Caco-2 (cell line): Measurements from ENCODE around the gene LRRC28. TPM values are rescaled to one million over a fixed set of nuclear protein-coding genes. Genes with fewer than 3 reads are reported as not detected.

ENCODE experiments used
- BruUV-seq: library from RNA; stranded (reverse); fragments of 400-500 nt; replicated peaks from 2 replicates; lab custom pipeline; 2021; lab: Mats Ljungman, UMichigan
- CTCF ChIA-PET: fragments of 300-600 bp; sonication (Branson Sonifier 250); formaldehyde crosslinking; loops from one replicate; lab custom pipeline; 2022; ENCODE audit warnings: antibody characterized with exemption; lab: Charles Lee
- POLR2A ChIA-PET: fragments of 300-600 bp; sonication (Branson Sonifier 250); formaldehyde crosslinking; loops from one replicate; lab custom pipeline; 2022; ENCODE audit warnings: antibody characterized with exemption; lab: Charles Lee
- DNase-seq, 2 experiments: peaks; one replicate each; pipeline versions ENCODE4 v3.0.0 to v3.0.0-alpha.2; 2020 to 2022
- H3K27me3 ChIP-seq: replicated peaks from 2 replicates; pipeline ENCODE4 v1.6.0; 2011; ENCODE audit warnings: low read length; ENCODE audit not compliant: control insufficient read depth, insufficient read depth
- H3K36me3 ChIP-seq: 2 replicates; pipeline ENCODE4 v1.5.1; 2011; ENCODE audit warnings: low read length; ENCODE audit not compliant: control insufficient read depth, insufficient read depth
- H3K4me1 ChIP-seq: fragments of 250-450 bp; sonication (Bioruptor Pico); 2 replicates; pipeline ENCODE4 v1.5.1; 2020; ENCODE audit warnings: mild to moderate bottlenecking
- H3K4me3 ChIP-seq: 2 replicates; pipeline ENCODE4 v1.5.1; 2011; ENCODE audit warnings: low read depth, mild to moderate bottlenecking, control low read depth, low read length
- H3K9me3 ChIP-seq: fragments of 250-450 bp; sonication (Bioruptor Pico); 2 replicates; pipeline ENCODE4 v1.5.1; 2020; ENCODE audit warnings: mild to moderate bottlenecking, moderate library complexity
- H3K27ac Mint-ChIP-seq: one replicate; pipeline ENCODE4 v1.8.0; 2022; ENCODE audit warnings: mixed read lengths; ENCODE audit not compliant: unreplicated experiment
- H3K27me3 Mint-ChIP-seq: one replicate; pipeline ENCODE4 v1.8.0; 2022; ENCODE audit warnings: mixed read lengths; ENCODE audit not compliant: insufficient read depth, unreplicated experiment
- H3K36me3 Mint-ChIP-seq: one replicate; pipeline ENCODE4 v1.8.0; 2022; ENCODE audit warnings: mild to moderate bottlenecking, mixed read lengths; ENCODE audit not compliant: insufficient read depth, unreplicated experiment
- H3K4me1 Mint-ChIP-seq: one replicate; pipeline ENCODE4 v1.8.0; 2022; ENCODE audit warnings: low read depth, mixed read lengths; ENCODE audit not compliant: unreplicated experiment
- H3K4me3 Mint-ChIP-seq: one replicate; pipeline ENCODE4 v1.8.0; 2022; ENCODE audit warnings: mild to moderate bottlenecking, moderate library complexity, mixed read lengths; ENCODE audit not compliant: unreplicated experiment
- H3K9me3 Mint-ChIP-seq: one replicate; pipeline ENCODE4 v1.8.0; 2022; ENCODE audit warnings: mixed read lengths; ENCODE audit not compliant: unreplicated experiment
- intact Hi-C: fragments of 100-400 bp; cut with micrococcal nuclease; formaldehyde crosslinking; loops from one replicate; pipeline ENCODE4 v1.10.0; 2022; ENCODE audit not compliant: unreplicated experiment
- total RNA-seq: library from RNA; stranded (reverse); gene quantifications from 2 replicates; pipeline ENCODE4 v1.2.3, GENCODE V29; 2022
- TF ChIP-seq, protein P1 (sequence below), 2 experiments: fragments of 200-600 bp in 1 of 2; IDR thresholded peaks; 1 replicate in 1 of 2; 2 replicates in 1 of 2; pipeline versions ENCODE4 v1.5.1 to v1.8.0; 2011 to 2022; ENCODE audit warnings: antibody characterized with exemption in 1 of 2, control low read depth in 1 of 2, inconsistent platforms in 1 of 2, low read depth in 1 of 2, low read length in 1 of 2, mild to moderate bottlenecking in 1 of 2, moderate library complexity in 1 of 2; ENCODE audit not compliant: insufficient read depth in 1 of 2, severe bottlenecking in 1 of 2, unreplicated experiment in 1 of 2

LRRC28 gene
- total RNA-seq, 1 experiment from 2014 or later = 17.8 TPM

- TF ChIP-seq, protein P1, sequence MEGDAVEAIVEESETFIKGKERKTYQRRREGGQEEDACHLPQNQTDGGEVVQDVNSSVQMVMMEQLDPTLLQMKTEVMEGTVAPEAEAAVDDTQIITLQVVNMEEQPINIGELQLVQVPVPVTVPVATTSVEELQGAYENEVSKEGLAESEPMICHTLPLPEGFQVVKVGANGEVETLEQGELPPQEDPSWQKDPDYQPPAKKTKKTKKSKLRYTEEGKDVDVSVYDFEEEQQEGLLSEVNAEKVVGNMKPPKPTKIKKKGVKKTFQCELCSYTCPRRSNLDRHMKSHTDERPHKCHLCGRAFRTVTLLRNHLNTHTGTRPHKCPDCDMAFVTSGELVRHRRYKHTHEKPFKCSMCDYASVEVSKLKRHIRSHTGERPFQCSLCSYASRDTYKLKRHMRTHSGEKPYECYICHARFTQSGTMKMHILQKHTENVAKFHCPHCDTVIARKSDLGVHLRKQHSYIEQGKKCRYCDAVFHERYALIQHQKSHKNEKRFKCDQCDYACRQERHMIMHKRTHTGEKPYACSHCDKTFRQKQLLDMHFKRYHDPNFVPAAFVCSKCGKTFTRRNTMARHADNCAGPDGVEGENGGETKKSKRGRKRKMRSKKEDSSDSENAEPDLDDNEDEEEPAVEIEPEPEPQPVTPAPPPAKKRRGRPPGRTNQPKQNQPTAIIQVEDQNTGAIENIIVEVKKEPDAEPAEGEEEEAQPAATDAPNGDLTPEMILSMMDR (IDR thresholded peaks at IDR 0.05; ENCODE audit: insufficient read depth in 1 of 2, low read depth in 1 of 2, low read length in 1 of 2, severe bottlenecking in 1 of 2, unreplicated experiment in 1 of 2) = no peak
- Mint-ChIP-seq H3K4me1 (no peaks in the 10 kb centered on the region), H3K4me3 (no peak overlapping the region), H3K27ac (no peak overlapping the region), H3K36me3 (no peaks in the 10 kb centered on the region), H3K27me3 (no peaks in the 10 kb centered on the region), H3K9me3 (no peaks in the 10 kb centered on the region)
- intact Hi-C loops = no loop called here
- CTCF ChIA-PET = no interaction called here
- BruUV-seq = no TSS peak
- Histone ChIP-seq H3K4me3 (no peak overlapping the region), H3K36me3 (no peaks in the 10 kb centered on the region), H3K9me3 (no peaks in the 10 kb centered on the region), H3K4me1 (no peaks in the 10 kb centered on the region), H3K27me3 (no peaks in the 10 kb centered on the region)
- no peak for DNase-seq
- POLR2A ChIA-PET = no interaction called here
These were observed 154.8 kb downstream of the LRRC28 start for GRCh38 chr15:99406120-99406519.

GRCh38 chr15:99406716-99407487, 155.6 kb downstream of the LRRC28 start:
- intact Hi-C loops = no loop called here
- no peaks in the 10 kb centered on the region for H3K4me1 Mint-ChIP-seq
- no TSS peak for BruUV-seq
- no peaks in the 10 kb centered on the region for H3K9me3 Mint-ChIP-seq
- H3K36me3 ChIP-seq = no peaks in the 10 kb centered on the region
- no peak for DNase-seq
- H3K27me3 Mint-ChIP-seq = no peaks in the 10 kb centered on the region
- CTCF ChIA-PET = interaction anchor here (3.1 kb wide), 1 partner anchor 297 kb away, joined by 16 read pairs; no protein-coding TSS in a partner anchor
- no peaks in the 10 kb centered on the region for H3K4me1 ChIP-seq
- POLR2A ChIA-PET = no interaction called here
- no peaks in the 10 kb centered on the region for H3K9me3 ChIP-seq
- H3K36me3 Mint-ChIP-seq = no peaks in the 10 kb centered on the region
- no peak overlapping the region for H3K4me3 Mint-ChIP-seq
- H3K4me3 ChIP-seq = no peak overlapping the region
- TF ChIP-seq, protein P1 (IDR thresholded peaks at IDR 0.05; ENCODE audit: insufficient read depth in 1 of 2, low read depth in 1 of 2, low read length in 1 of 2, severe bottlenecking in 1 of 2, unreplicated experiment in 1 of 2) = no peak
- H3K27me3 ChIP-seq = no peaks in the 10 kb centered on the region
- H3K27ac Mint-ChIP-seq = no peak overlapping the region

DNA sequence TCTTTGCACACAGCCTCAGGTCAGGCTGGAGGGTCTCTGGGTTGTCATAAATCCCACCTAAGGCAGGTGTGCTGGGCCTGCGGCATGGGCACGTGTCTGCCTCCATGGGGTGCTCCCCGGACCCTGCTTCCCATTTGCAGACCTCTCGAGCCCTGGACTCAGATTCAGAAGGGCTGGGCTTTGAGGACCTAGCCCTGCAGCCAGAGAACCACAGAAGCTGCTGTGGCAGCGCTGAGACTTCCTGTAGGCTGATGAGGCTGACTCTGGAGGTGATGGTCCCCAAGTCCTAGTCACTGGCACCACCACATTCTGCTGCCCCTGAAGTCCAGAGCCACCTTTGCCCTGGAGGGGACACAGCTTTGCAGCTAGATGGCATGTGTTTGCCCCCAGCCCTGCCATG, 156.4 kb downstream of the LRRC28 start:
- no peaks in the 10 kb centered on the region for H3K27me3 Mint-ChIP-seq
- no TSS peak for BruUV-seq
- ChIA-PET CTCF (interaction anchor here (3.1 kb wide), 1 partner anchor 297 kb away, joined by 16 read pairs; no protein-coding TSS in a partner anchor), POLR2A (no interaction called here)
- TF ChIP-seq, protein P1 (IDR thresholded peaks at IDR 0.05; ENCODE audit: insufficient read depth in 1 of 2, low read depth in 1 of 2, low read length in 1 of 2, severe bottlenecking in 1 of 2, unreplicated experiment in 1 of 2) = no peak
- no peaks in the 10 kb centered on the region for H3K36me3 Mint-ChIP-seq
- no peak overlapping the region for H3K27ac Mint-ChIP-seq
- H3K9me3 ChIP-seq = no peaks in the 10 kb centered on the region
- no peaks in the 10 kb centered on the region for H3K4me1 Mint-ChIP-seq
- no peak overlapping the region for H3K4me3 ChIP-seq
- intact Hi-C loops = no loop called here
- no peaks in the 10 kb centered on the region for H3K4me1 ChIP-seq
- no peak overlapping the region for H3K4me3 Mint-ChIP-seq
- no peaks in the 10 kb centered on the region for H3K36me3 ChIP-seq
- no peaks in the 10 kb centered on the region for H3K27me3 ChIP-seq
- no peak for DNase-seq
- H3K9me3 Mint-ChIP-seq = no peaks in the 10 kb centered on the region
